GM21717 (cell line): Measurements from ENCODE around the gene SHISA8.
"Not testable (repeated sequence)": the region's sequence is repeated elsewhere in the genome, so short reads cannot be mapped to it uniquely, and the experiment has no call there.

Experiments used
- ATAC-seq: cut with Tn5 transposase; IDR thresholded peaks from one replicate; pipeline ENCODE4 v1.9.1; 2021; ENCODE audit warnings: mild to moderate bottlenecking, moderate library complexity; ENCODE audit not compliant: unreplicated experiment

Gene SHISA8

DNA sequence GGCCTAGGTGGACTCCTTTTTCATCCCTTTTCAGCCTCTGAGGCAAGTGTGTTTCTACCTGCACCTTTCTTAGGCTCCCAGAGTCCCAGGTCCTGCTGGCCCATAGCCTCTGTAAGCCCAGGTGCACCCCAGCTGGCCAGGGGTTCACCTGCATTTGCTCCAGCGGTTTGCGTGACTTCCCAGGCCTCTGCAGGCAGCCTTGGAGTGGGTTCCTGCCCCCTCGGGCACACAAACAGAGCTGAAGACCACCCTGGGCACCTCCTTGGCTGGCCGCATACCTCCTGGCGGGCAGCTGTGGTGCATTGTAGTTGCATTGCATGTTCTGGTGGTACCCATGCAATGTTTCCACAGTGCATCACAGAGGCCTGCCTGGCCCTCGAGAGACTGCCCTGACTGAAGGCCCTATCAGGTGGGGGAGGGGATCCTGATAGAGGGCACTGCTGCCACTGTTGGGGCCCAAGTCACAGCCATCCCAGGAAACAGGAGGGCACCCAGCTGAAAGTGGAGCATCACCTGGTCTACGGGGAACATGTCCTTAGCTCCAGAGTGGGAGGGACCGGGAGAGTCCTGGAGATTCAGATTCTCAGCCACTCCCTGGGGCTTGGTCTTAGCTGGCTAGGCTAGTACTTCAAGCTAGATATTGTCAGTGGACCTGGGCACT, 14.1 kb downstream of the SHISA8 start:
- ATAC-seq, result no peak

DNA sequence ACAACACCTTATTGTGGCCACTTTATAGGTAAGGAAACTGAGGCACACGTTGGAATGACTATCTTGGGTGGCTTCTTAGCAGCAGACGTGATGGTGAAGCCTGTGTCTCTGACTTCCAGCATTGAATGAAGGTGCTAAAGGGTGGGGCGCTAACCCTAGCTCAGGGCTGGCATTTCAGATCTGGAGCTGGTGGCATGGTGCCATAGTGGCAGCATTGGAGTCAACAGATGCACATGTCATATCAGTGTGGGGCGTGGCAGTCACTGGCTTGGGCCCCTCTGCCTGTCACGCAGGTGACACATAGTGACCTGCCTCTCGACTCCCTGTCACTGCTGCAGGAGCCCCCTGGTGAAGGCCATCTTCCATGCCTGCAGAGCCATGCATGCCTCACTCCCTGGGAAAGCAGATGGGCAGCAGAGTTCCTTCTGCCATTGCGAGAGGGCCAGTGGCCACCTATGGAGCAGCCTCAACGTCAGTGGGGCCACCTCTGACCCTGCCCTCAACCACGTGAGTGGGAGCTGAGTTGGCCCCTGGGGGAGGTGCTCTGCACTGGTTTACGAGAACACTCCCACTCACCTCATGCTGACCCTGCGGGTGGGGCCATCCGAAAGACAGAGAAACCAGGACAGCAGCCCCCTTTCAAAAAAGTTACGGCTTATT, 14.8 kb downstream of the SHISA8 start:
- ATAC-seq, result no peak

DNA sequence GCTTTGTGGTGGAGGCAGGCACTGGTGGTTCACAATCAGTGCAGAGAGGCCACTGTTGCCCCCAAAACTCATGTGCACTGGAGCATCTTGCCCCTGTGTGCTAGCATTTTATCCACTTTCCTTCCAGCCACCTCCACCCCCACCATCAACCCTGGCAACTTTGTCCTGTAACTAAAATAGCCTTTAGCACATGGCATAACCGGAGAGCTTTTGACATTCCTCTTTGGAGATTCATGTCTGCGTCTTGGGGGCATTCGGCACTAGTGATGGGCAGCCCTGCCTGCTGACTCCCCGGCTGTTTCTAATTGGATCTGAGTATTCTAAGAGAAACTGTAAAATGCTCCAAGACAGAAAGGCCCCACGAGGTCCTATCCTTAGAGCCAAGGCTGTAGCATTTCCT, 15.8 kb downstream of the SHISA8 start:
- ATAC-seq, result no peak

DNA sequence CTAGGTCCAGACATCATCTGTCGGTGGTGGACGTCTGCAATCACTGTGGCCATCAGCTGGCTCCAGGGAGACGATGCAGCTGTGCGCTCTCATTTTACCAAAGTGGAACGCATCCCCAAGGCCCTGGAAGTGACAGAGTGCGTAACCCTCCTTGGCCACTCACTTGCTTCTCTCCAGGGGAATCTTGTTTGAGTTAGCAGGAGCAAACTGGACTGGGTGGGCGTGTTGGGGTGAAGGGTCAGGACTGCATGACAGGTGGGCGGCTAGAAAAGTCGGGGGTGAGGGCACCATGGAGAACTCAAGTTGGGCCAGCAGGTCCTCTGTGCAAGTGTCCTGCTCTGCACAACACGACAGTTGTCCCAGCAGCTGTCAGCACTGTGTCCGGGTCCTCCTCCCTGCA, 16.2 kb downstream of the SHISA8 start:
- no peak for ATAC-seq

DNA sequence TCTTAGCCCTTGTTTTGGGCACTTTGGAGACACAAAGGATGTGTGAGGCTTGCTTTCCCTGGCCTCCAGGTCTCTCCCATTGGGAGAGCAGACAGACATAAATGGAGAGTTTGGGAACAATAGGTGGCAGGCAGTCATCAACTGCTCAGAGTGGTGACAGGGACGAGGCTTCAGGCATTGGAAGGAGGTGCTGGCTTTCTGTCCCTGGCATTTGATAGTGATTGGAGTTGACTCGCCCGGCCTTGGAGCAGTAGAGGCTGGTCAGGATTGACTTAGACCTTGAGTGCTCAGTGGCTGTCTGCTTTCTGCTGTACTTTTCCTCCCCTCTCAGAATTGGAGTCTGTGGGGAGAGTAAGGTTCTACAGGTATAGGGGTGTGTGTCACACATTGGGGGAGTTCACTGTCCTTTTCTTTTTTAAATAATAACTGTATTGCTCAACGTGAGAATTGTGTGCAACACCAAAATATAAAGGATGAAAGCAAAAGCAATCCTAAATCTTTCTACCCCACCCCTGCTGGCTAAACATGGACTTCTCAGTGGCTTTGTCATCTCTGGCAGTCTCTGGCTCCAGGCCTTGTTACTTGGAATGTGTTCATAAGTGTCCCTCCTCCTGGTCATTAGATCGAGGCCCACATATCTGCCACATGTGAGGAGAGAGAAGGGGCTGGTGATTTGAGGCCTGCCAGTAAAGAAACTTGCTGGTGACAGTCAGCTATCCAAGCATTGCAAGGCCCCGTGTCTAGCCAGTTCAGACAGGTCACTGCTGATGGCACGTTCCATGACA, 21.1 kb downstream of the SHISA8 start:
- no peak for ATAC-seq

DNA sequence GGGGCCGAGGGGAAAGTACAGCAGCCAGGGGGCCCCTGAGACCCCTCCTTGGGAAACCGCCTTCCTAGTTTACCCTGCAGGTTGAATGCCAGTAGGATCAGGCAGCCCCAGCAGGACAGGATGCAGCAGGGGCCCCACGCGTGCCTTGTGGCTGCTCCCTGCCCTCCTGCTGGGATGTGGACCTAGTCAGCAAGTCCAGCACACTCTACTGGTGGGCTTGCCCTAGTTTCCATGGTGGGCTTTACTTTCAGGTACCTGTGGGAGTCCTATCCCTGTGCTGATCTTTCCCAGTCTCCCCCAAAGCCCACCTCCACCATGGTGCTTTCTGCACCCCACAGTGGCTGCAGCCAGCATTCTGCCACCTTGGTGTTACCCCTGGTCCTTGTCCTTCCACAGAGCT, 22.2 kb downstream of the SHISA8 start:
- ATAC-seq, result no peak

DNA sequence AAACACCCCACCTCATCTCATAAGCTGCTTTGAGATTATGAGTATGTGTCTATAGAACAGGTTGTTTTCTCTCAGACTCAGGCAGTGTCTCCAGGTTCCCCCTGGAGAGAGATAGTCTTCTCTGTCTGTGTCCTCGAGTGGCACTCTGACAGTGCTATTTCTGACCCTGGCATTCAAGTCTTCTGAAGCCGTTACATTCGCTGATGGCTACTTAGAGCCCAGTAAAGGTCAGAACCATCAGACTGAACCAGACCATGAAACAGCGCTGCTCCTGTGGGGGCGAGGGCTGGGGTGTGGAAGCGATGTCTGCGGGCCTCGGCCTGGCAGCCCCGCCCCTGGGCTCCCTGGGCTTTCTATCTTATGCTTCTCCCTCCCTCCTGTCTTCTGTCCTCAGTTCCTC, 23.5 kb downstream of the SHISA8 start:
- ATAC-seq, result no peak

DNA sequence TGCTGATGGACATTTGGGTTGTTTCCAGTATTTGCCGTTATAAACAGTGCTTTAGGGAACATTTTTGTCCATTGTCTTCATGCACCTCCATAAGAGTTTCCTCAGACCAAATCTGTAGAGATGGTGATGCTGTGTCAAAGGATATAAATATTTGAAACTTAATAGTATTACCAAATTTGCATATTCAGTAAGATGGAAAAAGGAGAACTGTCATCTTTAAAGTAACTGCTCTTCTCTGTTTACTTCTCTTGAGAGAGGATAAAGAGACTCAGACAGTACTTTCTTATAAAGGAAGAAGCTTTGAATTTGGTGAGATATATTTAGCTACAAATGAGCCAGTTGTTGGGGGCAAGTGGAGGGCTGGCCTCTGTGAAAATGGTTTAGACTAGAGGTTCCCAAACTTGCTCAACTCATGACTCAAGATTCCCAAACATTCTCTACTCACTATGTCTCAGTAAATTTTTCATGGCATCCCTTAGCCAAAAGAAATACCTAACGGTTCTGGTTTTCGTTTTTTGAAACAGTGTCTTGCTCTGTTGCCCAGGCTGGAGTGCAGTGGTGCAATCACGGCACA, 26.2 kb downstream of the SHISA8 start:
- no peak for ATAC-seq

DNA sequence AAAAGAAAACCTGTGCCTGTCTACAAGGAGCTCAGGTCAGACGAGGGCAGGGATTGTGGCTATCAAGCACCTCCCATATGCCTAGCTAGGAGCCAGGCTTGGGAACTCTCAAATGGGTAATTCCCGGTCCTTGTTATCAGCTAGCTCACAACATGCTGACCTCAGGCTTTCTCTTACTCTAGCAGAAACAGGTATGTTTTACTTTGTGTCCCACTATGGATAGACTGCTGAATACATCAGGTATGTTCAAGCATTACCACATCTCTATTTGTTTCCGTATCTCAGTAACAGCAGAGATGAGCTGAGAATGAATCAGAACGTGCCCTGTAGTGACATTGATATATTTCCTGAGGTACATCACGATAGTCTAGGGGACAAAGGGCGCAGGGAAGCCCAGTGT, 29.4 kb downstream of the SHISA8 start:
- no peak for ATAC-seq

DNA sequence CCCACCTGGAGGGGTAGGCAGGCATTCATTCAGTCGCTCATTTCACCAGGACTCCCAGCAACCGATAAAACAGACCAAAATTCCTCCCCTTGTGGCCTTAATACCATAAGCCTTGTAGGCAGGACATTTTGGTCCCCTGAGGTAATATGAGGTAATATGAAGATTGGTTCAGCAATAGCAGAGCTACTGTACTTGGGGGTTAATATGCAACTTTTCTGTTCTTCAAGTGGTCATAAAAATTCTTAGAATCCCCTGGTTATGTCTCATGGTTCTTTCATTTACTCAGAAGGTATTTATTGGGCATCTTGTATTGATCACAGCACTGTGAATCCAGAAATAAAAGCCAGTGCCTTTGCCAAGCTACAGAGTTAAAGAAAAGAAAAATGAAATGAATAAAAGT, 29.8 kb downstream of the SHISA8 start:
- ATAC-seq, result no peak

DNA sequence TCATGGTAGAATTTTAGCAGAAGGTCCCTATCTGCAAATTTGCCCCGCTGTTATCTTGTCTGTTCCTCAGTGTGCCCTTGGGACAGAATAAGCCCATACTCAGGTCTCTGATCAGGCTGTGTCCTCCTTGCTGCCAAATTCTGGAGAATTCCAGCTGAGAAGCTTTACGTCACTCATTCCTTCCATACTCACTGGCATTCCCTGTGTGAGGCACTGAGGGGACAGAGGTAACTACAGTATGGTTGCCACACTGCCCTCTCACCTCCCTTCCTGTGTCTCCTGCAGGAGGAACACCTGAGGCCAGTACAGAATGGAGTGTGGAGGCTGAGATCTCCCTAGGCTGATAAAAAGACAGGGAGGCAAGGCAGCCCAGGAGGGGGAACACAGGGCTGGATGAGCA, 31.5 kb downstream of the SHISA8 start:
- no peak for ATAC-seq

DNA sequence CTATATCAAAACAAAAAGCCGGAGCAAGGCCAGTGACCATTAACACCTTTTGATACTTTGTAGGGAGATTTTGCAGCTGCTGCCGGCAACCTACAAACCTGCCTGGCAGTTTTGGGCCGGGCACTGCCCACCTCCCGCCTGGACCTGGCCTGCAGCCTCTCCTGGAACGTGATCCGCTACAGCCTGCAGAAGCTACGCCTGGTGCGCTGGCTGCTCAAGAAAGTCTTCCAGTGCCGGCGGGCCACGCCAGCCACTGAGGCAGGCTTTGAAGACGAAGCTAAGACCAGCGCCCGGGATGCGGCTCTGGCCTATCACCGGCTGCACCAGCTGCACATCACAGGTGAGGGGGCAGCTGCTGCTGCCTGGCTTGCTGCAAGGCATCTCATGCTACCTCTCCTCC, 34.2 kb downstream of the SHISA8 start:
- no peak for ATAC-seq

DNA sequence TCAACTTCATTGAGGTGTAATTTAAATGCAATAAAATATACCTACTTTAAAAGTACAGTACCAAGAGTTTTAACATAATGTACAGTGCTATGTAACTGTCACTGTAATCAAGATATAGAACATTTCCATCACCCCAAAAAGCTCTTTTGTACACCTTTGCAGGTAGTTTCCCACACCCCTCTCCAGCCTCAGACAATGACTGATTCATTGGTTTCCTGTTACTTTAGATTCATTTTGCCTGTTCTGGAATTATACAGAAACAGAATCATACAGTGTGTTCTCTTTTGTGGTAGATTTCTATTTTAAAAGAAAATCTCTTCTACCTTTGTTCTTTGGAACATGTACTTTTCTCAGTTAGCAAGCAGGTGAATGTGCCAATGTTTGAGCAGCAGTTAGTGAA, 38.2 kb downstream of the SHISA8 start:
- ATAC-seq, result no peak

DNA sequence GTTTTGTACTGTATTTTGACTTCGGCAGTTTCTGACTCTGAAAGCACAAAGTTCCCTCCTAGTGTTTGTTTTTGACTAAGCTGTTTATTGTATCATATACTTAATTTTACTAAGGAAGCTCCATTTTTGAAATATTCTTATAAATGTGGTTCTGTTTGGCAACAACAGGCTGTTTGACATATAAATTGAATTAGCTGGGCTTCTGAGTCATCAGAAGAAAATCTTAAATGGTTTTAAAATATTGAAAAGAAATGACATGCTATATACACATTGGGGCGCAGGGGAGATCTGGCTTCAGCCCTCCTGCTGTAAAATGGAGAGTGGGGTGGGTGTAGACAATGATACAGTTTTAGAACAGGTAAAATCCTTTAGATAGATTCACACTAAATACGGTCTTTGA, 38.6 kb downstream of the SHISA8 start:
- ATAC-seq, result no peak

DNA sequence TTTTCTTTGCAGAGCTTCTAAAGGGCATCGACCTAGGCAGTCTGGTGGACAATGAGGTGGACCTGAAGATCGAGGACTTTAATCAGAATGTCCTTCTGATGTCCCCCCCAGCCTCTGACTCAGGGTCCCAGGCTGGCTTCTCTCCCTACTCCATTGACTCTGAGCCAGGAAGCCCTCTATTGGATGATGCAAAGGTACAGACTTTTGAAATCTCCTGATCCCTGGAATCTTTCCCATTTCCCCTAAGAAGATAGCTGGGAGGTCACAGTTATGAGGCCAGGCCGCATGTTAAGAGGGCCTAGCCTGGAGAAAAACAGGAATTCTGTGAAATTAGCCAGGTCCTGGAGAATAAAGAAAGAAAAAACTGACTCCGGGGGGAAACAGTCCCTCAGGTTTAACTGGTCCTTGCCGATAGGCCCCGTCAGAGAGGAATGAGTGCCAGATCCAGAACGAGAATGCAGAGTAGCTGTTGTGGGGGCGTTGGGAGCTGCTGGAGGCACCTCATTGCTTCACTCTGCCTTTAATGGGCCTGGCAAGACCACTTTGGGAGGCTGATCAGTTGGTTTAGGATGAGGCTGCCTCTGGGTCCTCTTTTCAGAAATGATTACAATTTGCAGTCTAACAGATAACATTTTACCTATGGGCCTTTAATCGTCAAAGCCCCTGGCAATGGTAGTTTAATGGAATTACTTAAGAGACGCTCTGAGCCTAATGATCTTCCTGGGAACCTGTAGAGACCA, 39.2 kb downstream of the SHISA8 start:
- no peak for ATAC-seq

DNA sequence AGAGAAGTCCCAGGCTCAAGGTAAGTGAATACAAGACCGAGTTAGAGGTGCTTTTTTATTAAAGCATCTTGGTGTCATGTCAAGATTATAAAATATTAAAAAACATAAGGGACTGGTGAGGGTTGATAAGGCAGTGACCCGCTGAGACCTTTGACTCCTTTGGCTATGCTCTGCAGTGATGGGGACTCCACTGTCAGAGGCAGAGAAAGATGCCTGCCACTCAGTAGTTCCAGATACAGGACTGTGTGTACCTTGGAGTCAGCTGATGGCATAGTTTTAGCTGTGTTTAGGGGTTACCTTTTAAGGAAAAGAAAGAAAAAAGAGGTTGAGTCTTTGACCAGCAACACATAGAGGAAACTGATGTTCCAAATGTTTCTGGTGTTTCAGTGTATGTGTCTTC, 40.8 kb downstream of the SHISA8 start:
- no peak for ATAC-seq

DNA sequence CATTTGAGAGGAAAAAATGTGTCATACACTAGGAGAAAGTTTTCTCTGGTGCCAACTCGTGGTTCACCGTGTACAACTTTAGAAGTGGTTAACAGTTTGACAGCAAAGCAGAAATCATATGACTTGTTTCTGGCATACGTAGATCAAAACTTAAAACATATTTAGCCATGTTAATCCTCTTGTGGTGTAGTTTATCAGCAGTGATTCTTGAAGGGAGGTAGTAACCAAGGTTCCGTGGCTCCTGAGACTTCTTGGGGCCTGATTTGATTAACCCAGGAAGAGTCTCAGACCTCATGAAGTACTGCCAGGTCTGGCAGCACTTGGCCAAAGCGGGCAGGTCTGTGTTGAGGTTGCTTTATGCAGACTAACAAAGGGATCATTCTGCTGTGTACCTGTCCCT, 41.5 kb downstream of the SHISA8 start:
- no peak for ATAC-seq

DNA sequence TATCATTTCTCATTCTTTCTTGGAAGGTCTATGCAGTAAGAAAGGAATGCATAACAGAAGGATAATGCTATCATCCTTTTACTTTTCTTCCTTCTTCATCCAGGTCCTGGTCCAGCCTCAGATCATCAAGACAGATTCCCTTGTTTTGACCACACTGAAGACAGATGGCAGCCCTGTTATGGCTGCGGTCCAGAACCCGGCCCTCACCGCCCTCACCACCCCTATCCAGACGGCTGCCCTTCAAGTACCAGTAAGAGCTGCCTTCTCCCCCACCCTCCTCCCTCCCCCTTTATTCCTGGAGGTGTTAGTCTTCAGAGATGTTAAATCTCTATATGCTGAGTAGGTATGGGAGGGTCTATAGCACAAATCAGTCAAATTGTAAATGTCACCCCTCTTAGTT, 44.1 kb downstream of the SHISA8 start:
- ATAC-seq, result no peak

DNA sequence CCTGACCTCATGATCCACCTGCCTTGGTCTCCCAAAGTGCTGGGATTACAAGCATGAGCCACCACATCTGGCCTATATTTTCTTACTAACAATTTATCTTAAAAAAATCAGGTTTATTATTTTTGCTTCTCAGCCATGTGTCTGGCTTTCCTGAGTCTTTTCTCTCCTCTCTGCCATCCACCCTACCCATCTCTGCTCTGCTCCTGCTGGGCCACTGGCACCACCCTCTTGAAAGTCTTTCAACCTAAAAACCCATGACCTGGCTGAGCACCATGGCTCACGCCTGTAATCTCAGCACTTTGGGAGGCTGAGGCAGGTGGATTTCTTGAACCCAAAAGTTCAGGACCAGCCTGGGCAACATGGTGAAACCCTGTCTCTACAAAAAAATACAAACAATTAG, 44.8 kb downstream of the SHISA8 start:
- ATAC-seq, result not testable (repeated sequence)

DNA sequence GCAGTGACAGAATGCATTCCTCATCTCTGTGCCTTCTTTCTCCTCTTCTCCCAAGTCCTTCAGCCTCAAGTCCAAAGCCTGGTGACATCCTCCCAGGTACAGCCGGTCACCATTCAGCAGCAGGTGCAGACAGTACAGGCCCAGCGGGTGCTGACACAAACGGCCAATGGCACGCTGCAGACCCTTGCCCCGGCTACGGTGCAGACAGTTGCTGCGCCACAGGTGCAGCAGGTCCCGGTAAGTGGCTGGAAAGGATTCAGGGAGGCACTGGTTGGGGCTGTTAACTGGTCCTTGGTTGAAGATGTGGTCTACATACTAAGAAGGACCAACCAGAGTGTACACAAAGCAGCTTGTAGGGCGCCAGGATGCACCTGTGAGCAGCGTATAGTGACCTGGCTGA, 46.3 kb downstream of the SHISA8 start:
- ATAC-seq, result no peak

DNA sequence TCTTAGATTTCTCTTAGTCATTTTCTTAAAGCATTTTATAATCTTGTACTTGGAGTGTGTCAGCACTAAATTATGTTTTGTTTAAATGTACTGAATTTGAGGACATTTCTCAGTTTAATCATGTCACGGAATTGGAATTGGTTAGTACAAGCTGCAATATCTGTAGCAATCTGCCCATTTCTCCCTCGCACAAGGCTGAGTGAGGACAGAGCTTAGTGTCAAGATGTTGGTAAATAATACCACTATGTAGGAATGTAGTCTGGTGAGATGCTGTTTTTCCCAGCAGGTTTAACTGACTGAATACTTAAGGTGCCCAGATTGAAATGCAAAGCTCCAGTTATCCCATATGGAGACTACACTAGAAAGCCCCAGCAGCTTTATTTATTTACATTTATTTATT, 51.4 kb downstream of the SHISA8 start:
- no peak for ATAC-seq
